C4-2B (cell line): Measurements from ENCODE around the gene ZNF682.

Experiments
- ZFX ChIP-seq: fragments of 450-650 bp; IDR thresholded peaks from 2 replicates; pipeline ENCODE4 v1.6.1; 2017
- TF ChIP-seq, protein P1 (sequence below): fragments of 450-650 bp; conservative IDR thresholded peaks from 2 replicates; pipeline ENCODE4 v1.5.1; 2017; ENCODE audit warnings: mild to moderate bottlenecking

DNA sequence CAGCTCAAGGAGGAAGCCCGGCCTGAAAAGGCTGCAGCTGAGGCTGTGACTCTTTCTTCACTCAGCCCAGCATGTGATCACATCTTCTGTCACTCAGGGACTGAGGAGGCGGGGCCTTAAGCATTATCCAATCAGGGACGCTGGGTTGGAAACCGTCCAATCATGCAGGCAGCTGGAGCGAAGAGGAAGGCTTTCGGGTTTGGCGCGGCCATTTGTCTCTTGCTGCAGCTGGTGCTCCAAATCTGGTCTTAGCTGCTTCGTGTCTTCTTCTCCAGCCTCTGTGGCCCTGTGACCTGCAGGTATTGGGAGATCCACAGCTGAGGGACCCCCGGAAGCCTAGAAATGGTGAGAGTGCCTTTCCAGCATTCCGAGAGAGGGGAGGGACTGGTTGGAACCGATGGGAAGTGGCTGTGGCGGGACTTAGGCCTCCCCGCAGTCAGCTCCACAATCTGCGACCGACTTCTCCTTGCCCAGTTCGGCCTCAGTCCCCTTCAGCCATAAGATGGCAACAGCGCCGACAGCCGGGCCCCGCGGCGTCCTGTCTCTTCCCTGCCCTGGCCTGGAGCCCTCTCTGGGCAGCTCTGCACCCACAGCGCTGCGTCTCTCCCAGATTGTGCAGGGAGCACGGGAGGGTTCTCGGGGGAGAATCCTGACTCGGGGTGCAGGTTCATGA, 38.6 kb upstream of the ZNF682 start, which contains the start of gene ZNF90:
- TF ChIP-seq, protein P1, sequence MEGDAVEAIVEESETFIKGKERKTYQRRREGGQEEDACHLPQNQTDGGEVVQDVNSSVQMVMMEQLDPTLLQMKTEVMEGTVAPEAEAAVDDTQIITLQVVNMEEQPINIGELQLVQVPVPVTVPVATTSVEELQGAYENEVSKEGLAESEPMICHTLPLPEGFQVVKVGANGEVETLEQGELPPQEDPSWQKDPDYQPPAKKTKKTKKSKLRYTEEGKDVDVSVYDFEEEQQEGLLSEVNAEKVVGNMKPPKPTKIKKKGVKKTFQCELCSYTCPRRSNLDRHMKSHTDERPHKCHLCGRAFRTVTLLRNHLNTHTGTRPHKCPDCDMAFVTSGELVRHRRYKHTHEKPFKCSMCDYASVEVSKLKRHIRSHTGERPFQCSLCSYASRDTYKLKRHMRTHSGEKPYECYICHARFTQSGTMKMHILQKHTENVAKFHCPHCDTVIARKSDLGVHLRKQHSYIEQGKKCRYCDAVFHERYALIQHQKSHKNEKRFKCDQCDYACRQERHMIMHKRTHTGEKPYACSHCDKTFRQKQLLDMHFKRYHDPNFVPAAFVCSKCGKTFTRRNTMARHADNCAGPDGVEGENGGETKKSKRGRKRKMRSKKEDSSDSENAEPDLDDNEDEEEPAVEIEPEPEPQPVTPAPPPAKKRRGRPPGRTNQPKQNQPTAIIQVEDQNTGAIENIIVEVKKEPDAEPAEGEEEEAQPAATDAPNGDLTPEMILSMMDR: no peak
- TF ChIP-seq ZFX: no peak
